WTC11 (cell line): ENCODE results near the gene PLCB2. TPM values are rescaled to one million over a fixed set of nuclear protein-coding genes. Genes with fewer than 3 reads are reported as not detected.

ENCODE experiments used
- ATAC-seq: fragments of 200-7000 bp; cut with Tn5 transposase; 2 replicates; pipeline ENCODE4 v1.10.0; 2021; ENCODE audit warnings: mild to moderate bottlenecking, moderate library complexity
- CTCF ChIA-PET: fragments of 300-600 bp; sonication (Branson Sonifier 250); formaldehyde crosslinking; loops from one replicate; lab custom pipeline; 2021; ENCODE audit warnings: antibody characterized with exemption; lab: Charles Lee
- POLR2A ChIA-PET: fragments of 350-600 bp; sonication (Branson Sonifier 250); formaldehyde crosslinking; loops from one replicate; lab custom pipeline; 2021; ENCODE audit warnings: antibody characterized with exemption; lab: Charles Lee
- DNase-seq: peaks from one replicate; pipeline ENCODE4 v3.0.0; 2021; ENCODE audit warnings: low spot score
- H3K27ac Mint-ChIP-seq: 2 replicates; pipeline ENCODE4 v1.8.0; 2021; ENCODE audit warnings: mixed read lengths
- H3K27me3 Mint-ChIP-seq: 2 replicates; pipeline ENCODE4 v1.8.0; 2021; ENCODE audit warnings: low read depth, mild to moderate bottlenecking, moderate library complexity, mixed read lengths
- H3K36me3 Mint-ChIP-seq: 2 replicates; pipeline ENCODE4 v1.8.0; 2021; ENCODE audit warnings: mixed read lengths
- H3K4me1 Mint-ChIP-seq: 2 replicates; pipeline ENCODE4 v1.8.0; 2022; ENCODE audit warnings: mixed read lengths
- H3K4me3 Mint-ChIP-seq: 2 replicates; pipeline ENCODE4 v1.8.0; 2021; ENCODE audit warnings: mild to moderate bottlenecking, moderate library complexity, mixed read lengths
- H3K9me3 Mint-ChIP-seq: 2 replicates; pipeline ENCODE4 v1.8.0; 2021; ENCODE audit warnings: mixed read lengths
- CTCF ChIP-seq: fragments of 200-600 bp; IDR thresholded peaks from 2 replicates; pipeline ENCODE4 v1.8.0; 2022; ENCODE audit warnings: antibody characterized with exemption
- ETV6 ChIP-seq: sonication (generic); formaldehyde crosslinking; IDR thresholded peaks from 2 replicates; pipeline ENCODE4 v1.8.1; 2022; ENCODE audit warnings: mild to moderate bottlenecking, missing genetic modification reagents
- FOXJ3 ChIP-seq: sonication (generic); formaldehyde crosslinking; IDR thresholded peaks from 2 replicates; pipeline ENCODE4 v1.9.0; 2021; ENCODE audit warnings: missing genetic modification reagents, mild to moderate bottlenecking, borderline replicate concordance
- HMGA2 ChIP-seq: fragments of 250-450 bp; sonication (Bioruptor Pico); IDR thresholded peaks from 2 replicates; pipeline ENCODE4 v1.4.0; 2021; ENCODE audit warnings: mild to moderate bottlenecking, moderate library complexity
- JAZF1 ChIP-seq: fragments of 250-450 bp; sonication (Bioruptor Pico); IDR thresholded peaks from 2 replicates; pipeline ENCODE4 v1.9.0; 2021; ENCODE audit warnings: moderate library complexity, mild to moderate bottlenecking, inconsistent platforms
- MAX ChIP-seq: sonication (generic); formaldehyde crosslinking; IDR thresholded peaks from 2 replicates; pipeline ENCODE4 v1.8.0; 2022; ENCODE audit warnings: mild to moderate bottlenecking, missing genetic modification reagents
- MLX ChIP-seq: sonication (generic); formaldehyde crosslinking; IDR thresholded peaks from 2 replicates; pipeline ENCODE4 v1.8.1; 2023; ENCODE audit warnings: mild to moderate bottlenecking, missing genetic modification reagents, moderate library complexity
- NR1H2 ChIP-seq: sonication (generic); formaldehyde crosslinking; IDR thresholded peaks from 2 replicates; pipeline ENCODE4 v1.9.0; 2021; ENCODE audit warnings: mild to moderate bottlenecking, moderate library complexity, missing genetic modification reagents
- NR2C2 ChIP-seq: sonication (generic); formaldehyde crosslinking; IDR thresholded peaks from 2 replicates; pipeline ENCODE4 v1.8.0; 2022; ENCODE audit warnings: mild to moderate bottlenecking, missing genetic modification reagents
- PRDM15 ChIP-seq: sonication (generic); formaldehyde crosslinking; IDR thresholded peaks from 2 replicates; pipeline ENCODE4 v1.8.0; 2022; ENCODE audit warnings: missing genetic modification reagents
- PRRX2 ChIP-seq: fragments of 250-450 bp; sonication (Bioruptor Pico); IDR thresholded peaks from 2 replicates; pipeline ENCODE4 v1.8.0; 2021; ENCODE audit warnings: mild to moderate bottlenecking
- RELA ChIP-seq: sonication (generic); formaldehyde crosslinking; IDR thresholded peaks from 2 replicates; pipeline ENCODE4 v1.8.1; 2022; ENCODE audit warnings: missing genetic modification reagents, mild to moderate bottlenecking, borderline replicate concordance
- SMAD3 ChIP-seq: sonication (generic); formaldehyde crosslinking; IDR thresholded peaks from 2 replicates; pipeline ENCODE4 v1.8.0; 2022; ENCODE audit warnings: missing genetic modification reagents, mild to moderate bottlenecking, borderline replicate concordance
- USF1 ChIP-seq: sonication (generic); formaldehyde crosslinking; IDR thresholded peaks from 2 replicates; pipeline ENCODE4 v1.8.0; 2022; ENCODE audit warnings: mild to moderate bottlenecking, missing genetic modification reagents
- ZNF232 ChIP-seq: sonication (generic); formaldehyde crosslinking; IDR thresholded peaks from 2 replicates; pipeline ENCODE4 v1.8.0; 2022; ENCODE audit warnings: mild to moderate bottlenecking, missing genetic modification reagents
- ZNF396 ChIP-seq: fragments of 250-450 bp; sonication (Bioruptor Pico); IDR thresholded peaks from 2 replicates; pipeline ENCODE4 v1.8.0; 2021; ENCODE audit warnings: mild to moderate bottlenecking, moderate library complexity, borderline replicate concordance
- ZNF425 ChIP-seq: fragments of 250-450 bp; sonication (Bioruptor Pico); conservative IDR thresholded peaks from 2 replicates; pipeline ENCODE4 v1.9.0; 2021; ENCODE audit warnings: mild to moderate bottlenecking
- ZNF671 ChIP-seq: fragments of 250-450 bp; sonication (Bioruptor Pico); IDR thresholded peaks from 2 replicates; pipeline ENCODE4 v1.8.0; 2021; ENCODE audit warnings: mild to moderate bottlenecking
- total RNA-seq: library from RNA; stranded (reverse); gene quantifications from 3 replicates; pipeline ENCODE4 v1.2.3, GENCODE V29; 2021
- TF ChIP-seq, protein P1 (sequence below): sonication (generic); formaldehyde crosslinking; IDR thresholded peaks from 2 replicates; pipeline ENCODE4 v1.8.0; 2022; ENCODE audit warnings: mild to moderate bottlenecking, missing genetic modification reagents
- TF ChIP-seq, protein P2 (sequence below): sonication (generic); formaldehyde crosslinking; IDR thresholded peaks from 2 replicates; pipeline ENCODE4 v1.8.1; 2022; ENCODE audit warnings: low read depth, mild to moderate bottlenecking, moderate library complexity, missing genetic modification reagents, borderline replicate concordance

The PLCB2 gene
- total RNA-seq, 1 experiment from 2014 or later: 15.2 TPM

- DNase-seq (no peak), ATAC-seq (no peak)
- no peaks in the 10 kb centered on the region for H3K27me3 Mint-ChIP-seq
- POLR2A ChIA-PET: no interaction called here
- no peak overlapping the region for H3K27ac Mint-ChIP-seq
- H3K9me3 Mint-ChIP-seq: no peaks in the 10 kb centered on the region
- TF ChIP-seq FOXJ3 (no peak), CTCF (no peak), SMAD3 (CRISPR knock-in tag) (no peak)
- H3K4me1 Mint-ChIP-seq: peaks cover 23% of the 10 kb centered on the region
- H3K36me3 Mint-ChIP-seq: no peaks in the 10 kb centered on the region
- CTCF ChIA-PET: interaction anchor here (1.5 to 7.5 kb wide), 4 partner anchors 8 to 46 kb away, joined by 7 to 123 read pairs (median 14); no protein-coding TSS in a partner anchor
- H3K4me3 Mint-ChIP-seq: no peak overlapping the region
Measured at GRCh38 chr15:40263024-40263754, 44.5 kb downstream of the PLCB2 start.

DNA sequence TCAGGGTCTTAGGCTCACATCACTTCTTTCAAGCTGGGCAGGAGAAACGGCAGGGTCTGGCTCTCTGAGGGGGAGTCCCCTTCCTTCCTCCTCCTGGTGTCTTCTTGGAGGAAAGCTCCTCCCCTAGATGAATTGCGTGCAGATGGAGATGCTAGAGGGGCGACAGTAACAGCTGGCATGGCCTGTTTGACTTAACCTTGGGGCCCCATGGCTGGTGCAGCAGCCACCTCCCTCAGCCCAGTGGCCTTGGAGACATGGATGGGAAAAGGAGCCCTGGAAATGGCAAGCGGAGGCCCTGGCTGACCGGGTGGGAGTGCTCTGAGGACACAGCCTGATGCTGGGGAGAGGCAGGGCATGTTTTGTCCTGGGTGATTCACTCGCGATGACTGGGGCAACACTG is 48.7 kb downstream of the PLCB2 start:
- ATAC-seq (0 out of 2 replicates have a peak, but pooled peaks have one; percentile 5), DNase-seq (no peak)
- Mint-ChIP-seq H3K4me1 (peaks cover 17% of the 10 kb centered on the region), H3K9me3 (no peaks in the 10 kb centered on the region), H3K27ac (peak overlapping the region; percentile 63; the same call in 1 of the 2 replicates), H3K36me3 (no peaks in the 10 kb centered on the region), H3K27me3 (peaks cover 3% of the 10 kb centered on the region), H3K4me3 (no peak overlapping the region)
- ChIA-PET CTCF (interaction anchor here (0.6 to 15.1 kb wide), 20 partner anchors 11 to 229 kb away, joined by 3 to 224 read pairs (median 6); partner anchors contain the start of genes INAFM2 and PAK6), POLR2A (interaction anchor here (0.7 to 1.6 kb wide), 3 partner anchors 15 to 211 kb away, joined by 4 to 9 read pairs (median 4); partner anchors contain the start of gene PAK6)
- TF ChIP-seq USF1 (CRISPR knock-in tag) (no peak), RELA (CRISPR knock-in tag) (no peak), ETV6 (CRISPR knock-in tag) (no peak), NR1H2 (no peak), ZNF396 (no peak), ZNF232 (CRISPR knock-in tag) (no peak), ZNF671 (no peak), MLX (no peak)
- TF ChIP-seq, protein P1, sequence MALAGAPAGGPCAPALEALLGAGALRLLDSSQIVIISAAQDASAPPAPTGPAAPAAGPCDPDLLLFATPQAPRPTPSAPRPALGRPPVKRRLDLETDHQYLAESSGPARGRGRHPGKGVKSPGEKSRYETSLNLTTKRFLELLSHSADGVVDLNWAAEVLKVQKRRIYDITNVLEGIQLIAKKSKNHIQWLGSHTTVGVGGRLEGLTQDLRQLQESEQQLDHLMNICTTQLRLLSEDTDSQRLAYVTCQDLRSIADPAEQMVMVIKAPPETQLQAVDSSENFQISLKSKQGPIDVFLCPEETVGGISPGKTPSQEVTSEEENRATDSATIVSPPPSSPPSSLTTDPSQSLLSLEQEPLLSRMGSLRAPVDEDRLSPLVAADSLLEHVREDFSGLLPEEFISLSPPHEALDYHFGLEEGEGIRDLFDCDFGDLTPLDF (CRISPR knock-in tag): no peak
- TF ChIP-seq, protein P2, sequence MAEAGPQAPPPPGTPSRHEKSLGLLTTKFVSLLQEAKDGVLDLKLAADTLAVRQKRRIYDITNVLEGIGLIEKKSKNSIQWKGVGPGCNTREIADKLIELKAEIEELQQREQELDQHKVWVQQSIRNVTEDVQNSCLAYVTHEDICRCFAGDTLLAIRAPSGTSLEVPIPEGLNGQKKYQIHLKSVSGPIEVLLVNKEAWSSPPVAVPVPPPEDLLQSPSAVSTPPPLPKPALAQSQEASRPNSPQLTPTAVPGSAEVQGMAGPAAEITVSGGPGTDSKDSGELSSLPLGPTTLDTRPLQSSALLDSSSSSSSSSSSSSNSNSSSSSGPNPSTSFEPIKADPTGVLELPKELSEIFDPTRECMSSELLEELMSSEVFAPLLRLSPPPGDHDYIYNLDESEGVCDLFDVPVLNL: no peak

DNA sequence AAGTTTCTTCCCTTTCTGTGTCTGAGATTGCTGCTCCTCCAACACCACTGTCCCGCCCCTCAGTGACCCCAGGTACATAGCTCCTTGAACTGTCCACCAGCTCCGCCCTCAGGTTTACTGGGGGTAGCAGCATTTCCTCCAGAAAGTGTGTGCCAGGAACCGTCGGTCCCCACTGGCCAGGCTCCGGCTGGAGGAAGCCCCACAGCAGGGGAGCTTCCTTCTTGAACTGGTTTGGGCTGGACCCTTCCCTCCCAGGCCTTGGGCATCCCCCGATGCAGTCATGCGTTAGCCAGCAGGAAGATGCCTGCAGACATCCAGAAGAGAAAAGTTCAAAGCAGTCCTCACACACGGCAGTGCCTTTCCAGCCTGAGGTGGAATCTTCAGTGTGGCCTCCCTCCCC is 49.2 kb downstream of the PLCB2 start:
- H3K27me3 Mint-ChIP-seq: peaks cover 8% of the 10 kb centered on the region
- H3K27ac Mint-ChIP-seq: peak overlapping the region; percentile 63; the same call in 1 of the 2 replicates
- ChIA-PET CTCF (interaction anchor here (0.7 to 15.1 kb wide), 22 partner anchors 12 to 229 kb away, joined by 3 to 224 read pairs (median 6); partner anchors contain the start of genes INAFM2, PAK6 and PLCB2), POLR2A (interaction anchor here (0.7 to 1.6 kb wide), 3 partner anchors 16 to 211 kb away, joined by 4 to 9 read pairs (median 4); partner anchors contain the start of gene PAK6)
- peak; percentile 81 for ATAC-seq
- no peaks in the 10 kb centered on the region for H3K9me3 Mint-ChIP-seq
- peak; percentile 71 for DNase-seq
- H3K4me1 Mint-ChIP-seq: peaks cover 22% of the 10 kb centered on the region
- no peaks in the 10 kb centered on the region for H3K36me3 Mint-ChIP-seq
- no peak overlapping the region for H3K4me3 Mint-ChIP-seq
- no peak for TF ChIP-seq JAZF1 (CRISPR knock-in tag)
- TF ChIP-seq MAX (CRISPR knock-in tag): no peak
- TF ChIP-seq PRDM15 (CRISPR knock-in tag): no peak
- no peak for TF ChIP-seq PRRX2 (CRISPR knock-in tag)
- no peak for TF ChIP-seq HMGA2 (CRISPR knock-in tag)
- no peak for TF ChIP-seq NR2C2 (CRISPR knock-in tag)
- TF ChIP-seq ZNF425 (CRISPR knock-in tag): no peak
